Mononuclear cell (primary cell): ENCODE measurements around the gene TMEM184A. TPM values are rescaled to one million over a fixed set of nuclear protein-coding genes. Genes with fewer than 3 reads are reported as not detected.

ENCODE experiments used
- H3K27me3 ChIP-seq: 2 replicates; pipeline ENCODE4 v1.6.0; 2011; ENCODE audit warnings: low read length, control low read depth; ENCODE audit not compliant: insufficient read depth
- H3K4me1 ChIP-seq: 2 replicates; pipeline ENCODE4 v1.5.1; 2011; ENCODE audit warnings: mild to moderate bottlenecking, low read length, control low read depth; ENCODE audit not compliant: insufficient read depth
- H3K4me3 ChIP-seq: 2 replicates; pipeline ENCODE4 v1.5.1; 2011; ENCODE audit warnings: mild to moderate bottlenecking, low read length, moderate library complexity
- H3K9me3 ChIP-seq: 2 replicates; pipeline ENCODE4 v1.5.1; 2011; ENCODE audit warnings: low read depth, mild to moderate bottlenecking, control low read depth, low read length
- total RNA-seq: library from RNA; depleted of rRNA; stranded (reverse); fragments of >200 nt; gene quantifications from one replicate; pipeline ENCODE4 v1.2.3, GENCODE V29; 2012

TMEM184A gene
- total RNA-seq, 1 donor = not detected

- no peak overlapping the region for H3K4me3 ChIP-seq
- no peaks in the 10 kb centered on the region for H3K27me3 ChIP-seq
- H3K9me3 ChIP-seq = no peaks in the 10 kb centered on the region
- no peaks in the 10 kb centered on the region for H3K4me1 ChIP-seq
Observed at GRCh38 chr7:1494866-1495563, 61.0 kb downstream of the TMEM184A start.

GRCh38 chr7:1494447-1494846 is 61.6 kb downstream of the TMEM184A start:
- Histone ChIP-seq H3K27me3 (no peaks in the 10 kb centered on the region), H3K9me3 (no peaks in the 10 kb centered on the region), H3K4me1 (no peaks in the 10 kb centered on the region), H3K4me3 (no peak overlapping the region)

GRCh38 chr7:1493571-1493970 is 62.4 kb downstream of the TMEM184A start:
- H3K4me3 ChIP-seq = no peak overlapping the region
- no peaks in the 10 kb centered on the region for H3K27me3 ChIP-seq
- H3K4me1 ChIP-seq = no peaks in the 10 kb centered on the region
- H3K9me3 ChIP-seq = no peaks in the 10 kb centered on the region

- Histone ChIP-seq H3K27me3 (no peaks in the 10 kb centered on the region), H3K4me3 (no peak overlapping the region), H3K9me3 (no peaks in the 10 kb centered on the region), H3K4me1 (no peaks in the 10 kb centered on the region)
Observed at GRCh38 chr7:1493129-1493528, 62.9 kb downstream of the TMEM184A start.

GRCh38 chr7:1492640-1493039 is 63.4 kb downstream of the TMEM184A start:
- no peak overlapping the region for H3K4me3 ChIP-seq

More at GRCh38 chr7:1492640-1493039, 63.4 kb downstream of the TMEM184A start:
- H3K27me3 ChIP-seq = no peaks in the 10 kb centered on the region
- H3K4me1 ChIP-seq = no peaks in the 10 kb centered on the region
- no peaks in the 10 kb centered on the region for H3K9me3 ChIP-seq

Other genes with a start within 250 kb of the TMEM184A start
- 2.7 TPM for gene MICALL2, start 96.7 kb downstream of the TMEM184A start, total RNA-seq
- gene INTS1, start 51.8 kb downstream of the TMEM184A start, total RNA-seq = 26.0 TPM
- 36.3 TPM for gene MAFK, start 25.5 kb downstream of the TMEM184A start, total RNA-seq
- 14.3 TPM for gene PSMG3, start 13.8 kb upstream of the TMEM184A start, total RNA-seq
- under 0.01 TPM for gene ELFN1, start 114.1 kb upstream of the TMEM184A start, total RNA-seq